Activated CD4-positive, alpha-beta T cell treated with anti-CD3 and anti-CD28 coated beads for 24 hours (primary cell): Measurements from ENCODE around the gene MAK.
"Not testable (repeated sequence)": the region's sequence is repeated elsewhere in the genome, so short reads cannot be mapped to it uniquely, and the experiment has no call there.

Experiments used
- DNase-seq, 2 donors: peaks; one replicate each; pipeline ENCODE4 v3.0.0-alpha.2; 2020; ENCODE audit warnings: low read depth in 2 of 2

Gene MAK

GRCh38 chr6:10725044-10725443 is 113.3 kb downstream of the MAK start:
- no peak for DNase-seq

- DNase-seq, result no peak
Observed at GRCh38 chr6:10723567-10723881, 114.8 kb downstream of the MAK start.

GRCh38 chr6:10722820-10723566 is 115.3 kb downstream of the MAK start, which contains the start of gene TMEM14C:
TMEM14C (plus strand) TSS chr6:10723070; CDS start chr6:10724614, 1,544 bp downstream.
- peak; percentile 82 to 89 for DNase-seq

- DNase-seq, result no peak
Observed at GRCh38 chr6:10722570-10722819, 115.8 kb downstream of the MAK start.

- no peak for DNase-seq
Observed at GRCh38 chr6:10721850-10722569, 116.3 kb downstream of the MAK start.

- not testable (repeated sequence) for DNase-seq
Observed at GRCh38 chr6:10720960-10721849, 117.1 kb downstream of the MAK start.

GRCh38 chr6:10720265-10720959 is 117.9 kb downstream of the MAK start:
- peak; percentile 24 to 38 for DNase-seq

GRCh38 chr6:10719964-10720264 is 118.4 kb downstream of the MAK start:
- DNase-seq, result no peak

- DNase-seq, result peak in 1 of 2 donors; percentile 6
Observed at GRCh38 chr6:10719296-10719963, 118.9 kb downstream of the MAK start.

- no peak for DNase-seq
Observed at GRCh38 chr6:10713962-10714361, 124.4 kb downstream of the MAK start.
